PC-3 (cell line): ENCODE results near the gene TEF. TPM values are rescaled to one million over a fixed set of nuclear protein-coding genes. Genes with fewer than 3 reads are reported as not detected.

ENCODE experiments used
- ATAC-seq: fragments of 200-7000 bp; cut with Tn5 transposase; 2 replicates; pipeline ENCODE4 v1.9.1; 2020; ENCODE audit warnings: mild to moderate bottlenecking, moderate library complexity
- BruUV-seq: library from RNA; stranded (reverse); fragments of 400-500 nt; replicated peaks from 2 replicates; lab custom pipeline; 2021; lab: Mats Ljungman, UMichigan
- CTCF ChIA-PET: fragments of 300-600 bp; sonication (Branson Sonifier 250); formaldehyde crosslinking; loops from one replicate; lab custom pipeline; 2022; ENCODE audit warnings: antibody characterized with exemption; lab: Charles Lee
- POLR2A ChIA-PET: fragments of 300-600 bp; sonication (Branson Sonifier 250); formaldehyde crosslinking; loops from one replicate; lab custom pipeline; 2022; ENCODE audit warnings: antibody characterized with exemption; ENCODE audit not compliant: unreplicated experiment; lab: Charles Lee
- DNase-seq: peaks from one replicate; pipeline ENCODE4 v3.0.0-alpha.2; 2015
- H2AFZ ChIP-seq: fragments of 300-600 bp; sonication (generic); 2 replicates; pipeline ENCODE4 v1.6.0; 2016; ENCODE audit warnings: antibody characterized with exemption, low read length
- H3F3A ChIP-seq: fragments of 300-600 bp; sonication (generic); one replicate; pipeline ENCODE4 v1.6.0; 2017; ENCODE audit warnings: antibody characterized with exemption, low read length, control low read depth, mild to moderate bottlenecking; ENCODE audit not compliant: unreplicated experiment
- H3K27ac ChIP-seq: fragments of 300-600 bp; sonication (generic); 2 replicates; pipeline ENCODE4 v1.5.1; 2016; ENCODE audit warnings: mild to moderate bottlenecking, low read length
- H3K27me3 ChIP-seq: fragments of 300-600 bp; sonication (generic); 2 replicates; pipeline ENCODE4 v1.6.1; 2016; ENCODE audit warnings: low read length, mixed read lengths
- H3K36me3 ChIP-seq: fragments of 300-600 bp; sonication (generic); 2 replicates; pipeline ENCODE4 v1.6.1; 2016; ENCODE audit warnings: low read depth, mixed run types, low read length, mixed read lengths
- H3K4me1 ChIP-seq: fragments of 300-600 bp; sonication (generic); 2 replicates; pipeline ENCODE4 v1.5.1; 2016; ENCODE audit warnings: low read length; ENCODE audit not compliant: insufficient read depth
- H3K4me2 ChIP-seq: fragments of 300-600 bp; sonication (generic); 2 replicates; pipeline ENCODE4 v1.6.0; 2016; ENCODE audit warnings: low read length
- H3K4me3 ChIP-seq: fragments of 300-600 bp; sonication (generic); 2 replicates; pipeline ENCODE4 v1.5.1; 2016; ENCODE audit warnings: mild to moderate bottlenecking, low read length, mixed read lengths
- H3K79me2 ChIP-seq: fragments of 300-600 bp; sonication (generic); 2 replicates; pipeline ENCODE4 v1.6.1; 2017; ENCODE audit warnings: low read length, mixed read lengths
- H3K9ac ChIP-seq: fragments of 300-600 bp; sonication (generic); 2 replicates; pipeline ENCODE4 v1.6.0; 2016; ENCODE audit warnings: mild to moderate bottlenecking, low read length
- H3K9me2 ChIP-seq: fragments of 300-600 bp; sonication (generic); replicated peaks from 2 replicates; pipeline ENCODE4 v1.6.1; 2016; ENCODE audit warnings: mixed run types, low read length, mixed read lengths
- H3K9me3 ChIP-seq: fragments of 300-600 bp; sonication (generic); 2 replicates; pipeline ENCODE4 v1.6.1; 2016; ENCODE audit warnings: low read length, mixed read lengths
- H4K20me1 ChIP-seq: fragments of 300-600 bp; sonication (generic); 2 replicates; pipeline ENCODE4 v1.6.1; 2016; ENCODE audit warnings: low read length, mixed read lengths
- CTCF ChIP-seq: fragments of 300-600 bp; sonication (generic); conservative IDR thresholded peaks from 2 replicates; pipeline ENCODE4 v1.5.1; 2017; ENCODE audit warnings: antibody characterized with exemption, low read depth, mild to moderate bottlenecking, low read length
- EZH2 ChIP-seq: fragments of 300-600 bp; sonication (generic); IDR thresholded peaks from one replicate; pipeline ENCODE4 v1.6.1; 2017; ENCODE audit warnings: antibody characterized with exemption, mild to moderate bottlenecking, low read length; ENCODE audit not compliant: unreplicated experiment
- EZH2phosphoT487 ChIP-seq: fragments of 300-600 bp; sonication (generic); IDR thresholded peaks from 2 replicates; pipeline ENCODE4 v1.6.1; 2018; ENCODE audit warnings: mild to moderate bottlenecking, antibody characterized with exemption, low read length, borderline replicate concordance
- intact Hi-C: fragments of 100-400 bp; cut with micrococcal nuclease; formaldehyde crosslinking; loops from 2 replicates; pipeline ENCODE4 v1.9.0; 2023
- total RNA-seq: library from RNA; depleted of rRNA; stranded (reverse); fragments of >200 nt; gene quantifications from 2 replicates; pipeline ENCODE4 v1.2.3, GENCODE V29; 2014

TEF gene
- total RNA-seq, 1 experiment from 2014 or later, result 4.0 TPM

DNA sequence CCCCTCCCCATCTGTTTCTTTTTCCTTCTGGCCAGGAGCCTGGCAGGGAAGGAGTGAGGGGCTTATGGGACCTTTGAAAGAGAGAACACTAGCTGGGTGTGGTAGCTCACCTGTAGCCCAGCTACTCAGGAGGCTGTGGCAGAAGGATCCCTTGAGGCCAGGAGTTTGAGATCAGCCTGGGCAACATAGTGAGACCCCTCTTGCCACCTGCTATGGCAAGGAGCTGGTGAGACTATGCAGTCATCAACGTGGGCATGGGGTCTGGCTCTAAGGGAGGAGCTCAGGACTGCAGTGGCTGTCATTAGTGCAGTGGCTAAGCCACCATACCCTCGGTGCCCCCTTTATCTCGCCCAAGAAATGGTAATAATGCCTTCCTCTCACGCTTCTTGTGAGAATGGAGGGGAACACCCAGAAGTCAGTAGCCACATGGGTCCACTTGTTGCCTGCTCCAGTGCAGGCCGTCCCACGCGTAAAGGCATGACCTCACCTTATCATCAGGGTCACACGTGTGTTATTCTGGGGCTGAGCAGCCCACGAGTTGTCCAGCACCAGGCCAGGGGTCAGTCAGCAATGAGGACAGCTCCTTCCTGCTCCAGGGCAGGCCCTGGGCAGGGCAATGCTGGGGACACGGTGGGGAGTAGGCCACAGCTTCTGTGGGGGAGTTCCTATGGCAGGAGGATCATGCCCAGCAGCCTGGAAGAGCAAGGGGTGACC, 27.7 kb upstream of the TEF start:
- DNase-seq (no peak), ATAC-seq (no peak)
- Histone ChIP-seq H3K9me2 (no peaks in the 10 kb centered on the region), H3K9me3 (no peaks in the 10 kb centered on the region), H3K27ac (no peak overlapping the region), H3K27me3 (no peaks in the 10 kb centered on the region), H3K4me3 (no peak overlapping the region), H4K20me1 (no peaks in the 10 kb centered on the region), H3K36me3 (no peaks in the 10 kb centered on the region; the same call in 1 of the 2 replicates), H3K79me2 (no peaks in the 10 kb centered on the region), H3K4me1 (no peaks in the 10 kb centered on the region), H2AFZ (no peak overlapping the region), H3K4me2 (no peak overlapping the region), H3F3A (no peaks in the 10 kb centered on the region), H3K9ac (no peak overlapping the region)
- POLR2A ChIA-PET, result no interaction called here
- TF ChIP-seq EZH2 (no peak), CTCF (no peak)
- intact Hi-C loops, result no loop called here
- CTCF ChIA-PET, result no interaction called here
- no TSS peak for BruUV-seq

DNA sequence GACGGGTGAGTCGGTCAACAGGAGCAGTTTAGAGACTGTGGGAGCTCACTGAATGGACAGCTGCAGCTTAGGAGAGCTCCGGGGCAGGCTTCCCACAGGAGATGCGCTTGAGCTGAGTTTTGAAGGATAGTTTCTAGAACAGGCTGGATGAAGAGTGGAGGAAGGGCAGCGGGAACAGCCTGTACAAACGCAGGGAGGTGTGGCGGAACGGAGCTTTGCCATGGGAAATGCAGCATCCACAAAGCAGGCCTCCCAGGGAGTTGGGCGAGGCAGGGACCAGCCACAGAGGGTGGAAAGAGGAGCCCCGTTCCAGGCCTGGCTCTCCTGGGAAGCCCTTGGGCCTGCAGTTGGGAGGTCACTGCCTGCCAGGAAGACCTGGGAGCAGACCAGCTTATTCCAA, 26.8 kb upstream of the TEF start:
- Histone ChIP-seq H3K4me2 (no peak overlapping the region), H3K27ac (no peak overlapping the region), H3F3A (no peaks in the 10 kb centered on the region), H3K9ac (no peak overlapping the region), H2AFZ (no peak overlapping the region), H3K9me3 (no peaks in the 10 kb centered on the region), H3K9me2 (no peaks in the 10 kb centered on the region), H3K4me3 (no peak overlapping the region), H3K36me3 (no peaks in the 10 kb centered on the region; the same call in 1 of the 2 replicates), H3K79me2 (no peaks in the 10 kb centered on the region), H3K4me1 (no peaks in the 10 kb centered on the region), H4K20me1 (no peaks in the 10 kb centered on the region), H3K27me3 (no peaks in the 10 kb centered on the region)
- intact Hi-C loops, result no loop called here
- no peak for DNase-seq
- no TSS peak for BruUV-seq
- TF ChIP-seq CTCF (no peak), EZH2phosphoT487 (no peak), EZH2 (no peak)
- CTCF ChIA-PET, result no interaction called here
- ATAC-seq, result no peak
- POLR2A ChIA-PET, result no interaction called here

- Histone ChIP-seq H3K4me1 (no peaks in the 10 kb centered on the region), H3K9me3 (no peaks in the 10 kb centered on the region), H3K9ac (no peak overlapping the region), H3K27me3 (no peaks in the 10 kb centered on the region), H3K4me3 (no peak overlapping the region), H3K4me2 (no peak overlapping the region), H3K27ac (no peak overlapping the region), H3K9me2 (no peaks in the 10 kb centered on the region), H3K36me3 (no peaks in the 10 kb centered on the region; the same call in 1 of the 2 replicates), H3F3A (no peaks in the 10 kb centered on the region), H3K79me2 (no peaks in the 10 kb centered on the region), H2AFZ (no peak overlapping the region), H4K20me1 (no peaks in the 10 kb centered on the region)
- no peak for TF ChIP-seq EZH2phosphoT487
- no peak for TF ChIP-seq EZH2
- TF ChIP-seq CTCF, result no peak
- ATAC-seq, result no peak
- CTCF ChIA-PET, result no interaction called here
- BruUV-seq, result no TSS peak
- POLR2A ChIA-PET, result no interaction called here
- DNase-seq, result no peak
- intact Hi-C loops, result no loop called here
Measured at GRCh38 chr22:41355895-41356294, 25.8 kb upstream of the TEF start.
